K562 (cell line): ENCODE measurements around the gene IGF2R. TPM values are rescaled to one million over a fixed set of nuclear protein-coding genes. Genes with fewer than 3 reads are reported as not detected.

Experiments
- DIDO1 ChIP-seq: fragments of 450-650 bp; IDR thresholded peaks from 2 replicates; pipeline ENCODE4 v1.6.1; 2016; ENCODE audit warnings: low read depth, missing biosample characterization, missing genetic modification characterization
- ELF1 ChIP-seq: fragments of 200-800 bp; sonication (Bioruptor generic); IDR thresholded peaks from 2 replicates; pipeline ENCODE4 v1.6.1; 2016; ENCODE audit warnings: missing genetic modification characterization, missing compliant biosample characterization
- ETV1 ChIP-seq: fragments of 450-650 bp; conservative IDR thresholded peaks from 2 replicates; pipeline ENCODE4 v1.6.1; 2016; ENCODE audit warnings: missing genetic modification characterization, control low read depth, low read depth, missing compliant biosample characterization
- FOXA3 ChIP-seq, 2 experiments: fragments of 450-650 bp in 1 of 2; sonication (generic) in 1 of 2; formaldehyde crosslinking; IDR thresholded peaks in 1 of 2; conservative IDR thresholded peaks in 1 of 2; 2 replicates each; pipeline versions ENCODE4 v1.4.0 to v1.8.0; 2020 to 2022; ENCODE audit warnings: mild to moderate bottlenecking in 2 of 2, missing genetic modification reagents in 1 of 2
- HMG20A ChIP-seq: fragments of 450-650 bp; formaldehyde crosslinking; conservative IDR thresholded peaks from 2 replicates; pipeline ENCODE4 v1.4.0; 2020; ENCODE audit warnings: mild to moderate bottlenecking, mixed read lengths
- IFI16 ChIP-seq: fragments of 250-450 bp; sonication (Bioruptor Pico); IDR thresholded peaks from 2 replicates; pipeline ENCODE4 v2.1.2; 2022; ENCODE audit warnings: mild to moderate bottlenecking, inconsistent platforms
- KLF6 ChIP-seq: fragments of 250-450 bp; sonication (Bioruptor Pico); IDR thresholded peaks from 2 replicates; pipeline ENCODE4 v1.4.0; 2020; ENCODE audit warnings: mild to moderate bottlenecking, moderate library complexity, borderline replicate concordance
- MEF2D ChIP-seq: conservative IDR thresholded peaks from 2 replicates; pipeline ENCODE4 v1.6.1; 2016; ENCODE audit warnings: low read depth, missing genetic modification characterization, missing compliant biosample characterization
- MYBL2 ChIP-seq, 2 experiments: fragments of 450-650 bp in 1 of 2; sonication (generic) in 1 of 2; formaldehyde crosslinking in 1 of 2; IDR thresholded peaks; 2 replicates each; pipeline versions ENCODE4 v1.6.1 to v1.8.1; 2017 to 2022; ENCODE audit warnings: borderline replicate concordance in 1 of 2, inconsistent platforms in 1 of 2, low read depth in 1 of 2, mild to moderate bottlenecking in 1 of 2, missing genetic modification reagents in 1 of 2, moderate library complexity in 1 of 2
- PURB ChIP-seq: sonication (generic); formaldehyde crosslinking; IDR thresholded peaks from 2 replicates; pipeline ENCODE4 v1.9.0; 2021; ENCODE audit warnings: low read depth, mild to moderate bottlenecking, missing genetic modification reagents
- SIN3B ChIP-seq: fragments of 450-650 bp; IDR thresholded peaks from 2 replicates; pipeline ENCODE4 v1.6.1; 2017; ENCODE audit warnings: low read depth, mild to moderate bottlenecking, moderate library complexity
- SMAD1 ChIP-seq: fragments of 150-350 bp; IDR thresholded peaks from 2 replicates; pipeline ENCODE4 v1.6.1; 2014; ENCODE audit warnings: low read length, low read depth; ENCODE audit not compliant: partially characterized antibody
- SMARCE1 ChIP-seq: fragments of 450-650 bp; IDR thresholded peaks from 2 replicates; pipeline ENCODE4 v1.7.1; 2016; ENCODE audit warnings: mild to moderate bottlenecking
- SRSF9 ChIP-seq: fragments of 200-400 bp; formaldehyde crosslinking; IDR thresholded peaks from 2 replicates; pipeline ENCODE4 v1.6.1; 2017; ENCODE audit warnings: low read depth, low read length, borderline replicate concordance
- TCF7 ChIP-seq: sonication (generic); IDR thresholded peaks from 2 replicates; pipeline ENCODE4 v1.6.1; 2016; ENCODE audit warnings: antibody characterized with exemption, borderline replicate concordance
- THRA ChIP-seq: fragments of 450-650 bp; IDR thresholded peaks from 2 replicates; pipeline ENCODE4 v1.6.1; 2017; ENCODE audit warnings: mild to moderate bottlenecking, moderate library complexity
- ZMIZ1 ChIP-seq, 2 experiments: fragments of 150-350 bp in 1 of 2; IDR thresholded peaks; 2 replicates each; pipeline ENCODE4 v1.6.1; 2012 to 2016; ENCODE audit warnings: low read depth in 2 of 2, low read length in 2 of 2, mild to moderate bottlenecking in 1 of 2, moderate library complexity in 1 of 2
- ZNF592 ChIP-seq: fragments of 450-650 bp; IDR thresholded peaks from 2 replicates; pipeline ENCODE4 v1.6.1; 2017; ENCODE audit warnings: antibody characterized with exemption, mild to moderate bottlenecking
- ZNF707 ChIP-seq: fragments of 250-450 bp; sonication (Bioruptor Pico); conservative IDR thresholded peaks from 2 replicates; pipeline ENCODE4 v1.8.0; 2022; ENCODE audit warnings: inconsistent platforms, mild to moderate bottlenecking, moderate library complexity
- polyA plus RNA-seq, 8 experiments: library from polyadenylated mRNA; depleted of rRNA in 4 of 8; stranded (reverse) in 5 of 8; unstranded in 3 of 8; fragments of >200 nt; fragmentation: Nextera tagmentation in 2 of 8; fragmentation: Illumina TruSeq in 1 of 8; extraction: Ambion mirVana in 2 of 8; extraction: Trizol in 1 of 8; gene quantifications; 2 replicates each; pipeline versions ENCODE4 v1.2.1 to v1.2.3, GENCODE V29; 2011 to 2014; ENCODE audit warnings: inconsistent platforms in 1 of 8, missing spikeins in 1 of 8
- total RNA-seq, 7 experiments: library from RNA; depleted of rRNA in 6 of 7; stranded (reverse); fragments of >200 nt in 6 of 7; fragmentation: Illumina TruSeq in 2 of 7; extraction: Trizol in 2 of 7; gene quantifications; 2 replicates each; pipeline versions ENCODE4 v1.2.1 to v1.2.3, GENCODE V29; 2011 to 2021; ENCODE audit warnings: low replicate concordance in 1 of 7

Gene IGF2R
- total and polyA plus RNA-seq, 9 of the 15 experiments (the other 6 are each of a cell fraction or from before 2014, with no cell fraction given), result 3.5 to 92.3 (median 34.5) TPM

- no peak for TF ChIP-seq SMARCE1
- no peak for TF ChIP-seq MYBL2 (IDR thresholded peaks at IDR 0.05; ENCODE audit: low read depth)
- TF ChIP-seq MYBL2 (CRISPR knock-in tag; IDR thresholded peaks at IDR 0.05; ENCODE audit: borderline replicate concordance), result no peak
- peak; percentile 56; the same call in 1 of the 2 replicates for TF ChIP-seq ELF1 (tag)
- no peak for TF ChIP-seq MEF2D (tag)
- 0 out of 2 replicates have a peak, but pooled peaks have one; percentile 4 for TF ChIP-seq KLF6
- TF ChIP-seq PURB (CRISPR knock-in tag), result no peak
- peak; percentile 29; the same call in 1 of the 2 replicates for TF ChIP-seq ZNF592
- TF ChIP-seq SMAD1, result peak; percentile 16
- no peak for TF ChIP-seq ZNF707
- no peak for TF ChIP-seq ZMIZ1 (IDR thresholded peaks at IDR 0.05; ENCODE audit: low read depth in 2 of 2, low read length in 2 of 2)
- no peak for TF ChIP-seq TCF7
- no peak for TF ChIP-seq DIDO1 (tag)
- TF ChIP-seq IFI16, result no peak
- no peak for TF ChIP-seq SRSF9
- no peak for TF ChIP-seq HMG20A (CRISPR knock-in tag)
- TF ChIP-seq FOXA3 (CRISPR knock-in tag; conservative IDR thresholded peaks at IDR 0.05 in 1 of 2, IDR thresholded peaks at IDR 0.05 in 1 of 2), result no peak
- TF ChIP-seq ETV1 (tag), result peak; percentile 68
- TF ChIP-seq THRA, result no peak
- no peak for TF ChIP-seq SIN3B
Measured at GRCh38 chr6:159969921-159970320, 1.0 kb downstream of the IGF2R start (continued).
